Type B pancreatic cell (in vitro differentiated cells): ENCODE data around the gene KCNJ12. TPM values are rescaled to one million over a fixed set of nuclear protein-coding genes. Genes with fewer than 3 reads are reported as not detected.
"Not testable (repeated sequence)": the region's sequence is repeated elsewhere in the genome, so short reads cannot be mapped to it uniquely, and the experiment has no call there.

Source experiments
- DNase-seq: peaks from one replicate; pipeline ENCODE4 v3.0.0; 2021; ENCODE audit warnings: mixed read lengths; ENCODE audit not compliant: unreplicated experiment; ENCODE audit errors: extremely low spot score
- H3K27ac Mint-ChIP-seq: 2 replicates; pipeline ENCODE4 v1.8.0; 2021; ENCODE audit warnings: mild to moderate bottlenecking, mixed read lengths
- H3K27me3 Mint-ChIP-seq: 2 replicates; pipeline ENCODE4 v1.8.0; 2021; ENCODE audit warnings: mixed read lengths
- H3K36me3 Mint-ChIP-seq: 2 replicates; pipeline ENCODE4 v1.8.0; 2021; ENCODE audit warnings: mixed read lengths
- H3K4me1 Mint-ChIP-seq: one replicate; pipeline ENCODE4 v1.8.0; 2021; ENCODE audit warnings: mixed read lengths; ENCODE audit not compliant: unreplicated experiment
- H3K4me3 Mint-ChIP-seq: 2 replicates; pipeline ENCODE4 v1.8.0; 2021; ENCODE audit warnings: mild to moderate bottlenecking, mixed read lengths
- H3K9me3 Mint-ChIP-seq: 2 replicates; pipeline ENCODE4 v1.8.0; 2021; ENCODE audit warnings: mixed read lengths
- total RNA-seq: library from RNA; stranded (reverse); gene quantifications from 2 replicates; pipeline ENCODE4 v1.2.1, GENCODE V29; 2021; ENCODE audit warnings: low replicate concordance
- TF ChIP-seq, protein P1 (sequence below): fragments of 200-600 bp; sonication (generic); conservative IDR thresholded peaks from 2 replicates; pipeline ENCODE4 v1.5.0; 2021; ENCODE audit warnings: antibody characterized with exemption, mild to moderate bottlenecking

KCNJ12 gene
- total RNA-seq, 1 donor from 2014 or later = 2.2 TPM

DNA sequence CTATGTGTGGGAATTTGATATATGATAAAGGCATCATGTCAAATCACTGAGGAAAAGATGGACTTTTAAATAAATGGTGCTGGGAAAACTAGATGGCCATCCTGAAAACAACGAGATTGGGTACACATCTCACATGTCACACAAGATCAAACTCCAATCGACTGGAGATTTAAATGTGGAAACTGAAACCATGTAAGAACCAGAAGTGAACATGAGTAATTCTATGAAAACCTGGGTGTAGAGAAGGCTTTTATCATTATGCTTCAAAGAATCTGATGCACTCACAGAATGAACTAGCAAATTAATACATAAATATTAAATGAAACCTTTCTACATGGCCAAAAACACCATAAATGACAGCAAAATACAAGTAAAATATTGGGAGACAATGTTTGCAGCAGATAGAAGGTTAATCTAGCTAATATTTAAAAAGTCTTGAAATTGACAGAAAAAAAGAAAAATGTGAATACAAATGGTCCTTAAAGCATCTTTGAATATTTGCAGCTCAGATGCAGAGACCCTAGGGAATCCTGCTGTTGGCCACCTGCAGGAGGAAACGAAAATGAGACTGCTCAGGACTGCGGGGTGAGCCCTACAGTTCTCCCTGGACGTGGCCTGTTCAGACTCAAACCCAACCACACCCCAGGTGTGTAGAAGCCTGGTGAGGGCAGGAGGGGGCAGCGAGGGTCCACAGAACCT is 62.3 kb downstream of the KCNJ12 start:
- not testable (repeated sequence) for H3K9me3 Mint-ChIP-seq, H3K36me3 Mint-ChIP-seq, H3K4me1 Mint-ChIP-seq, H3K4me3 Mint-ChIP-seq, H3K27ac Mint-ChIP-seq, DNase-seq
- H3K27me3 Mint-ChIP-seq = peaks cover 13% of the 10 kb centered on the region

DNA sequence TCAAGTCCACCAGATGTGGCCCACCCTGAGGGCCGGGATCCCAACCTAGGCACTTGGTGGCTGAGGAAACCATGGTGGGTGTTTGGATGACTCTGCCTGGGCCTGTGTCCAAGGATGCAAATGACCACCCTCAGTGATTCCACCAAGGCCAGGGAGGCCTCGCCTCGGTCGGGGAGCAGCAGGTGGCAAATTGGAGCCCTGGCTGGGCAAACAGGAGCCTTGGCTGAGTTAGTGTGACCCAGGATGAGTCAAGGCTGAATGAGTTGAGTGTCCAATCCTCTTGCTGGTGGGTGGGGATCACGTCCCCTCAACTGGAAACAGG is 62.8 kb downstream of the KCNJ12 start:
- not testable (repeated sequence) for H3K9me3 Mint-ChIP-seq, H3K4me1 Mint-ChIP-seq, H3K36me3 Mint-ChIP-seq, H3K4me3 Mint-ChIP-seq, DNase-seq, H3K27ac Mint-ChIP-seq
- peaks cover 13% of the 10 kb centered on the region for H3K27me3 Mint-ChIP-seq

DNA sequence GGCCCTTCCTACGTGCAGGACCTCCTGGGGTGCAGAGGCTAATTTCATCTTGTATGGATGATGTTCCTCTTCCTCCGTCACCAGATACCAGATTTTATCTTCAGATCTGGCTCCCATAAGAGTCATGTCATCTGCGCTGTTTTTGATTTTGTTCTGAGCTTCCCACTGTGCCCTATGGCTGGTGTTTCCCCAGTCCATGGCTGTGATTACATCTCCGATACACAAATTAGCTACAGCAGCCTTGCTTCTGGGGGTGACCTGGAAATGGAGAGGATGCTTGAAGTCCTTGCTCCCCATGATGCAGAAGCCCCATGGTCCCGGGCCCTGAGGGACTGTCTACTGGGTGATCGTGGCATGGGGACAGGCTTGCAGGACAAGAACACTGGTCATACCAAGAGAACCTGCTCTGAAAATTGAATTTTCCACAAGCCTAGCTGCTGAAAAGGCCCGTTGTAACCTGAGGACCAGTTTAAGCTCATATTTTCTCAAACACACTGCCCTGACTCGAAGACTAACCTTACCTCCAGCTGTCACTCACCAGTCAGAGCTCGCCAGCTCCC is 69.0 kb downstream of the KCNJ12 start:
- Mint-ChIP-seq H3K27me3 (peaks cover 20% of the 10 kb centered on the region), H3K36me3 (no peaks in the 10 kb centered on the region), H3K4me3 (no peak overlapping the region), H3K4me1 (no peaks in the 10 kb centered on the region), H3K9me3 (no peaks in the 10 kb centered on the region), H3K27ac (no peak overlapping the region)
- TF ChIP-seq, protein P1, sequence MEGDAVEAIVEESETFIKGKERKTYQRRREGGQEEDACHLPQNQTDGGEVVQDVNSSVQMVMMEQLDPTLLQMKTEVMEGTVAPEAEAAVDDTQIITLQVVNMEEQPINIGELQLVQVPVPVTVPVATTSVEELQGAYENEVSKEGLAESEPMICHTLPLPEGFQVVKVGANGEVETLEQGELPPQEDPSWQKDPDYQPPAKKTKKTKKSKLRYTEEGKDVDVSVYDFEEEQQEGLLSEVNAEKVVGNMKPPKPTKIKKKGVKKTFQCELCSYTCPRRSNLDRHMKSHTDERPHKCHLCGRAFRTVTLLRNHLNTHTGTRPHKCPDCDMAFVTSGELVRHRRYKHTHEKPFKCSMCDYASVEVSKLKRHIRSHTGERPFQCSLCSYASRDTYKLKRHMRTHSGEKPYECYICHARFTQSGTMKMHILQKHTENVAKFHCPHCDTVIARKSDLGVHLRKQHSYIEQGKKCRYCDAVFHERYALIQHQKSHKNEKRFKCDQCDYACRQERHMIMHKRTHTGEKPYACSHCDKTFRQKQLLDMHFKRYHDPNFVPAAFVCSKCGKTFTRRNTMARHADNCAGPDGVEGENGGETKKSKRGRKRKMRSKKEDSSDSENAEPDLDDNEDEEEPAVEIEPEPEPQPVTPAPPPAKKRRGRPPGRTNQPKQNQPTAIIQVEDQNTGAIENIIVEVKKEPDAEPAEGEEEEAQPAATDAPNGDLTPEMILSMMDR = no peak
- DNase-seq = no peak

DNA sequence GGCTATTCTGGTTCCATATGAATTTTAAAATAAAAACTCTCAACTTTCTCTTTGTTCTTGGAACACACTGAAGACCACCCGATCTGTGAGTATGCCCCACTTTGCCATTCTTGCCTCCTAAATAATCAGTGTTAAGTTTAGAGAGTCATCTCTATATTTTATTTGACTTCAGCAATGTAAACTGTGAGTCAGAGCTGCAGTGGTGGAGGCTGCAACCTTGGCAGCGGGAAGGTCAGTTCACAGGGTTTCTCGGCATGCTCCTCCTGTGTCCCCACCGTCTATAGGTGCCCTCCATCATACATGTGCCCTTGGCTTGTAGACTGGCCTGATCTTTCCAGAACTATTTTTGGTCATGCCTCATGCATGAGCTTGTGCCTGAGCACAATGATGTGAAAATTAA is 71.4 kb downstream of the KCNJ12 start:
- DNase-seq, H3K27ac Mint-ChIP-seq, H3K4me1 Mint-ChIP-seq, H3K9me3 Mint-ChIP-seq, H3K36me3 Mint-ChIP-seq, H3K4me3 Mint-ChIP-seq: not testable (repeated sequence)
- peaks cover 26% of the 10 kb centered on the region for H3K27me3 Mint-ChIP-seq

DNA sequence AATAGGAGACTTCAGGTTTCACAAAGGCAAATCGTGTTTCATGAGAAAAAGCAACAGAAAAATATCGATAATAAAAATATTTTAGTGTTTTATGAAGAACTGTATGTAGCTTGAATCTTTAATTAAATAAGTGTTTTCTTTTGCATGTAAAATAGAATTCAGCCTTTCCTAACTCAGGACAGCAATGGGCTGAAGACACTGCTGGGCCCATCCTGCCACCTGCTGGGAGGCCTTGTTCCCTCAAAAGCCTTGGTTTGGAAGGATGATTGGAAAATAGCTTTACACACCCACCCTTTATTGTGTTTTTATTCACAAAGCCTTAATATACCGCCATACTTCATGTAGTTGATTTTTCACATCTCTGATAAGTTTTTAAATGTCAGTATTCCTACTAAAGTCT is 73.7 kb downstream of the KCNJ12 start:
- peaks cover 42% of the 10 kb centered on the region for H3K27me3 Mint-ChIP-seq
- H3K4me1 Mint-ChIP-seq, H3K9me3 Mint-ChIP-seq, H3K27ac Mint-ChIP-seq, H3K4me3 Mint-ChIP-seq, DNase-seq, H3K36me3 Mint-ChIP-seq: not testable (repeated sequence)
- TF ChIP-seq, protein P1 = peak; percentile 62

DNA sequence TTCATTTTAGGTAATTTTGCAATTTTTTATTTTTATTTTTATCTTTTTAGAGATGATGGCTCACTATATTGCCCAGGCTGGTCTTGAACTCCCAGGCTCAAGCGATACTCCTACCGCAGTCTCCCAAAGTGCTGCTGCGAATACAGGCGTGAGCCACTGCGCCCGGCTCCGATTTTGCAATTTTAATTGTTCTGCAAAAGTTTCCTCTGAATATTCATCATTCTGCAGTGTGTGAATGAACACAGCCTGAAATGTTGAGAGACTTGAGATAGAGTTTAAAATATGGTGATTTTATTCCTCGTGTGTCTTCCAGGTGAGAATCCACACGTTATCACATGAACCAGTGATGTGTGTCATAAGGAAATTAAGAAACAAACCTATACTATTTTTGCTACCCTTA is 75.8 kb downstream of the KCNJ12 start:
- Mint-ChIP-seq H3K27me3 (peaks cover 38% of the 10 kb centered on the region), H3K36me3 (no peaks in the 10 kb centered on the region), H3K4me3 (no peak overlapping the region), H3K9me3 (no peaks in the 10 kb centered on the region), H3K27ac (no peak overlapping the region), H3K4me1 (peaks cover 7% of the 10 kb centered on the region)
- TF ChIP-seq, protein P1 = no peak
- DNase-seq = no peak

DNA sequence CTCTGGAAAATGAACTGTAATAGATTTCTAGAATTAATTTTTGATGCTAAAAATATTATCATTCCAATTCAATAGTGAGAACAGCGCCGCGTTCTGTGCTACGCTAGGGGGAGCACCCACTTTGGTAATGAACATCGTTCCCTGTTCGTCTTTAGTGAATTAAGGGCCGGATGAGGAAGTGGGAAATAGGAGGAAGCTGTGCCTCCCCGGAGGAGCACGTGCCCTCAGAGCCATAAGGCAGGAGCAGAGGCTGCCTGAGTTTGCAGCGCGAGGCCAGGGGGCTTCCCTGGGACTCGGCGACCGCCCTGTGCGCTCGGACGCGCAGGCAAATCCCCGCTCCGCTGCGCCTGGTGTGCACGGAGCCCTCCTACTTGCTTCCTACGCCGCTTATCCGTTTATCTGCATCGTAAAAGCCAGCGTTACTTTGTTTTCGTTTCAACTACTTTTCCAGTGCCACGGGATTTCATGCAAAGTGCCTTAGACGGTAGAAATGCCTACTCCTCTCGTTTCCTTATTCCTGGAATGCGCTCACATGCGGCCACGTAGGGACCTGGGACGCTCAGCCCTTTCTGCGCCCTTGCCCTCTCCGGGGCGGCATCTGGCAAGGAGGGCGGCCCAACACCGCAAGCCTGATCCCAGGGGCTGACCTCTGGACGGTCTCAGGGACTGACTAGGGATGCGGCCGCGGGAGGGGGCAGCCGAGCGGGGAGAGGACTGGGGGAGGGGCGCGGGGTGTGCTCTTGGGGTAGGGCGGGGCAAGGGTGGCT is 76.4 kb downstream of the KCNJ12 start:
- TF ChIP-seq, protein P1 = peak; percentile 79
- Mint-ChIP-seq H3K36me3 (no peaks in the 10 kb centered on the region), H3K9me3 (no peaks in the 10 kb centered on the region), H3K27ac (peak overlapping the region; percentile 55), H3K27me3 (peaks cover 37% of the 10 kb centered on the region), H3K4me1 (peaks cover 12% of the 10 kb centered on the region), H3K4me3 (peak overlapping the region; percentile 79)
- DNase-seq = no peak
